HEK293T (cell line): Measurements from ENCODE around the gene RAD51B.

Experiments
- FOXA1 ChIP-seq: fragments of 450-650 bp; IDR thresholded peaks from 2 replicates; pipeline ENCODE4 v1.6.1; 2016; ENCODE audit warnings: mild to moderate bottlenecking
- FOXK2 ChIP-seq: fragments of 450-650 bp; IDR thresholded peaks from 2 replicates; pipeline ENCODE4 v1.6.1; 2016; ENCODE audit warnings: mild to moderate bottlenecking
- SP1 ChIP-seq: fragments of 450-650 bp; IDR thresholded peaks from 2 replicates; pipeline ENCODE4 v1.6.1; 2017
- SUZ12 ChIP-seq: fragments of 450-650 bp; IDR thresholded peaks from 2 replicates; pipeline ENCODE4 v1.6.1; 2016; ENCODE audit warnings: mild to moderate bottlenecking
- TARDBP ChIP-seq: fragments of 450-650 bp; IDR thresholded peaks from 2 replicates; pipeline ENCODE4 v1.6.1; 2016
- ZNF384 ChIP-seq: fragments of 450-650 bp; IDR thresholded peaks from 2 replicates; pipeline ENCODE4 v1.6.1; 2016
- TF ChIP-seq, protein P1 (sequence below): fragments of 450-650 bp; IDR thresholded peaks from 2 replicates; pipeline ENCODE4 v1.6.1; 2016

DNA sequence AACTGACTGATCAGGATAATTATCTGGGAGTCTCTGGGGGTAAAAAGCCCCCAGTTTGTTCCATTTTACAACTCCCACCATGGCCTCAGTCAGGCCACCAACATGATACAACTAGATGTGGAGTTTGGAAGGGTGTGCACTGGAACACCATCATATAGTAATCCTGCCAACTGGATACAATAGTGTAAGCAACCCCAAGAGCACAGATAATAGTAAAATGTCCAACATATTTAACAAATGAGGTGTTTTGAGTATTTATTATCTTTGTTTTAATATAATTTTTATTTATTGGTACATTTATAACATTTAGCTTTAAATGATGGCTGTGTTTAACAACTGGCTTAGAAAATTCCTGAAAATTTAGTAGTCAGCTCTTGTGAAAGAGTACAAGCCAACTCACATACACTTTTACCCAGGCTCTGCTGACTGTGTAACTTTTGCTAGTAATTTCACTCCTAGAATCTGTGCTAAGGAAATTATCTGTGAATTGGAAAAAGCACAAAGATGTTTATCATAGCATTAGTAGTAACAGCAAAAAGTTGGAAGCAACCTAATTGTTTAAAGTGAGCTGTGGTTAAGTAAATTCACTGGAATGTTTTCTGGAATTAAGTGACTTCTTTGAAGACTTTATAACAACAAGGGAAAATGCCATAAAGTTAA is 196.8 kb downstream of the RAD51B start:
- TF ChIP-seq SUZ12 (no peak), FOXK2 (no peak), SP1 (no peak), FOXA1 (no peak), ZNF384 (no peak), TARDBP (no peak)
- TF ChIP-seq, protein P1, sequence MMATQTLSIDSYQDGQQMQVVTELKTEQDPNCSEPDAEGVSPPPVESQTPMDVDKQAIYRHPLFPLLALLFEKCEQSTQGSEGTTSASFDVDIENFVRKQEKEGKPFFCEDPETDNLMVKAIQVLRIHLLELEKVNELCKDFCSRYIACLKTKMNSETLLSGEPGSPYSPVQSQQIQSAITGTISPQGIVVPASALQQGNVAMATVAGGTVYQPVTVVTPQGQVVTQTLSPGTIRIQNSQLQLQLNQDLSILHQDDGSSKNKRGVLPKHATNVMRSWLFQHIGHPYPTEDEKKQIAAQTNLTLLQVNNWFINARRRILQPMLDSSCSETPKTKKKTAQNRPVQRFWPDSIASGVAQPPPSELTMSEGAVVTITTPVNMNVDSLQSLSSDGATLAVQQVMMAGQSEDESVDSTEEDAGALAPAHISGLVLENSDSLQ, result no peak
